Measurements from ENCODE around the gene NFKBIA. TPM values are rescaled to one million over a fixed set of nuclear protein-coding genes. Genes with fewer than 3 reads are reported as not detected.

NFKBIA gene
- total RNA-seq: 48.4 and 95.7 TPM in 2 replicates

GRCh38 chr14:35404449-35405303 is at the start of gene NFKBIA:
NFKBIA (minus strand) TSS chr14:35404749; CDS start chr14:35404644, 105 bp downstream.

Other genes with a start within 250 kb of the NFKBIA start
- gene PSMA6, start 112.4 kb downstream of the NFKBIA start, total RNA-seq: 101 and 116 TPM in 2 replicates
- gene INSM2, start 129.4 kb upstream of the NFKBIA start, total RNA-seq: not detected in 2 replicates